A673 (cell line): ENCODE data around the gene PPARG.

Experiments used
- CTCF ChIP-seq: fragments of 300-800, 200-600 bp; sonication (generic); conservative IDR thresholded peaks from 2 replicates; pipeline ENCODE4 v1.5.1; 2017; ENCODE audit warnings: low read depth, mild to moderate bottlenecking, antibody characterized with exemption, low read length, moderate library complexity, mixed read lengths
- EZH2 ChIP-seq: fragments of 200-600 bp; sonication (generic); IDR thresholded peaks from 2 replicates; pipeline ENCODE4 v1.6.1; 2017; ENCODE audit warnings: borderline replicate concordance, low read depth, mild to moderate bottlenecking, mixed read lengths, antibody characterized with exemption, low read length; ENCODE audit not compliant: poor library complexity, severe bottlenecking

- no peak for TF ChIP-seq EZH2
- no peak for TF ChIP-seq CTCF
Observed at GRCh38 chr3:12317914-12318313, 29.0 kb downstream of the PPARG start.
